ENCODE data around the gene MYOM3. TPM values are rescaled to one million over a fixed set of nuclear protein-coding genes. Genes with fewer than 3 reads are reported as not detected.

Gene MYOM3
- total RNA-seq, 1 donor from 2014 or later = 0.70 TPM

GRCh38 chr1:24113641-24114033, 1.7 kb upstream of the MYOM3 start:
- Mint-ChIP-seq H3K4me3 (ENCODE audit: unreplicated experiment) (no peak overlapping the region), H3K27me3 (ENCODE audit: low read depth) (no peaks in the 10 kb centered on the region), H3K36me3 (ENCODE audit: low read depth) (no peaks in the 10 kb centered on the region), H3K27ac (ENCODE audit: unreplicated experiment) (no peak overlapping the region), H3K4me1 (ENCODE audit: low read depth) (peaks cover 47% of the 10 kb centered on the region), H3K9me3 (ENCODE audit: low read depth) (no peaks in the 10 kb centered on the region)
- peak; percentile 53 for DNase-seq (ENCODE audit: low spot score)
- TF ChIP-seq CTCF (IDR thresholded peaks at IDR 0.05) = no peak

- Mint-ChIP-seq H3K4me1 (ENCODE audit: low read depth) (peaks cover 41% of the 10 kb centered on the region), H3K27ac (ENCODE audit: unreplicated experiment) (no peak overlapping the region), H3K9me3 (ENCODE audit: low read depth) (no peaks in the 10 kb centered on the region), H3K4me3 (ENCODE audit: unreplicated experiment) (peak overlapping the region; percentile 29), H3K36me3 (ENCODE audit: low read depth) (no peaks in the 10 kb centered on the region), H3K27me3 (ENCODE audit: low read depth) (no peaks in the 10 kb centered on the region)
- TF ChIP-seq CTCF (IDR thresholded peaks at IDR 0.05) = no peak
- DNase-seq (ENCODE audit: low spot score) = no peak
Measured at GRCh38 chr1:24111262-24111995, 506 bp downstream of the MYOM3 start.

GRCh38 chr1:24110642-24111261, 1.2 kb downstream of the MYOM3 start:
- Mint-ChIP-seq H3K27ac (ENCODE audit: unreplicated experiment) (no peak overlapping the region), H3K4me3 (ENCODE audit: unreplicated experiment) (no peak overlapping the region), H3K4me1 (ENCODE audit: low read depth) (peaks cover 41% of the 10 kb centered on the region), H3K27me3 (ENCODE audit: low read depth) (no peaks in the 10 kb centered on the region), H3K36me3 (ENCODE audit: low read depth) (no peaks in the 10 kb centered on the region), H3K9me3 (ENCODE audit: low read depth) (no peaks in the 10 kb centered on the region)
- DNase-seq (ENCODE audit: low spot score) = no peak
- no peak for TF ChIP-seq CTCF (IDR thresholded peaks at IDR 0.05)

- Mint-ChIP-seq H3K27ac (ENCODE audit: unreplicated experiment) (no peak overlapping the region), H3K4me1 (ENCODE audit: low read depth) (peaks cover 46% of the 10 kb centered on the region), H3K36me3 (ENCODE audit: low read depth) (no peaks in the 10 kb centered on the region), H3K9me3 (ENCODE audit: low read depth) (no peaks in the 10 kb centered on the region), H3K27me3 (ENCODE audit: low read depth) (no peaks in the 10 kb centered on the region), H3K4me3 (ENCODE audit: unreplicated experiment) (no peak overlapping the region)
- TF ChIP-seq CTCF (IDR thresholded peaks at IDR 0.05) = no peak
- no peak for DNase-seq (ENCODE audit: low spot score)
Measured at GRCh38 chr1:24109686-24110475, 2.1 kb downstream of the MYOM3 start.

GRCh38 chr1:24109166-24109483, 2.8 kb downstream of the MYOM3 start:
- TF ChIP-seq CTCF (IDR thresholded peaks at IDR 0.05) = no peak
- Mint-ChIP-seq H3K27me3 (ENCODE audit: low read depth) (no peaks in the 10 kb centered on the region), H3K4me1 (ENCODE audit: low read depth) (peaks cover 46% of the 10 kb centered on the region), H3K36me3 (ENCODE audit: low read depth) (no peaks in the 10 kb centered on the region), H3K4me3 (ENCODE audit: unreplicated experiment) (no peak overlapping the region), H3K27ac (ENCODE audit: unreplicated experiment) (peak overlapping the region; percentile 92), H3K9me3 (ENCODE audit: low read depth) (no peaks in the 10 kb centered on the region)
- no peak for DNase-seq (ENCODE audit: low spot score)
